ENCODE measurements around the gene ACSM5. TPM values are rescaled to one million over a fixed set of nuclear protein-coding genes. Genes with fewer than 3 reads are reported as not detected.

The ACSM5 gene
- total RNA-seq, 1 experiment from 2014 or later, result 0.17 TPM

DNA sequence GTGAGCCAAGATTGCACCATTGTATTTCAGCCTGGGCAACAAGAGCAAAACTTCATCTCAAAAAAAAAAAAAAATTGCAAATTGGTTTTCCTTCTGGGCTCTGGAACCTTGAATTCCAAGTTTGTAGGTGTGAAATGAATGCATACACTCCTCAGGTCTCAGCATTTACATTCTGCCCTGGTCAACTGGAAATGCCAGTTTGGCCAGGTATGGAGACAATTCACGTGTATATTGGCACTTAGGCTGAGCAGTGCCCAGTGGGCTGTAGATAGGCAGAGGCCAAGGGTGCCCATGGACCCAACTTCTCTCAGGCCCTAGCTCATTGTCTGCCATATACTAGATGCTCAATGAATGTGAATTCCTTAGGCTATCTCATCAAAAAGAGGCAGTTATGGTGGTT, 20.5 kb upstream of the ACSM5 start:
- TF ChIP-seq MXD4 (CRISPR knock-in tag; IDR thresholded peaks at IDR 0.05; ENCODE audit: borderline replicate concordance) (no peak), NFE2L1 (CRISPR knock-in tag; IDR thresholded peaks at IDR 0.05) (no peak), MAX (CRISPR knock-in tag; IDR thresholded peaks at IDR 0.05) (no peak), PRRX2 (CRISPR knock-in tag; IDR thresholded peaks at IDR 0.05) (no peak), CREB1 (CRISPR knock-in tag; IDR thresholded peaks at IDR 0.05) (no peak), TEAD4 (CRISPR knock-in tag; IDR thresholded peaks at IDR 0.05) (no peak), ZNF532 (CRISPR knock-in tag; IDR thresholded peaks at IDR 0.05; ENCODE audit: borderline replicate concordance) (no peak), TEAD1 (CRISPR knock-in tag; IDR thresholded peaks at IDR 0.05) (no peak), RORB (CRISPR knock-in tag; IDR thresholded peaks at IDR 0.05) (no peak), CREM (CRISPR knock-in tag; IDR thresholded peaks at IDR 0.05) (no peak), ELF4 (CRISPR knock-in tag; IDR thresholded peaks at IDR 0.05; ENCODE audit: low read depth) (no peak)
- TF ChIP-seq, protein P1, sequence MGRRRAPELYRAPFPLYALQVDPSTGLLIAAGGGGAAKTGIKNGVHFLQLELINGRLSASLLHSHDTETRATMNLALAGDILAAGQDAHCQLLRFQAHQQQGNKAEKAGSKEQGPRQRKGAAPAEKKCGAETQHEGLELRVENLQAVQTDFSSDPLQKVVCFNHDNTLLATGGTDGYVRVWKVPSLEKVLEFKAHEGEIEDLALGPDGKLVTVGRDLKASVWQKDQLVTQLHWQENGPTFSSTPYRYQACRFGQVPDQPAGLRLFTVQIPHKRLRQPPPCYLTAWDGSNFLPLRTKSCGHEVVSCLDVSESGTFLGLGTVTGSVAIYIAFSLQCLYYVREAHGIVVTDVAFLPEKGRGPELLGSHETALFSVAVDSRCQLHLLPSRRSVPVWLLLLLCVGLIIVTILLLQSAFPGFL (CRISPR knock-in tag; IDR thresholded peaks at IDR 0.05; ENCODE audit: borderline replicate concordance), result no peak
- peaks cover 12% of the 10 kb centered on the region for H3K4me1 Mint-ChIP-seq
- H3K9me3 Mint-ChIP-seq, result no peaks in the 10 kb centered on the region
- DNase-seq (ENCODE audit: low spot score) (no peak), ATAC-seq (no peak)
- no peak overlapping the region for H3K4me3 Mint-ChIP-seq
- H3K27me3 Mint-ChIP-seq (ENCODE audit: low read depth), result no peaks in the 10 kb centered on the region
- ChIA-PET CTCF (no interaction called here), POLR2A (interaction anchor here (0.7 kb wide), 1 partner anchor 558 kb away, joined by 5 read pairs; no protein-coding TSS in a partner anchor)
- H3K27ac Mint-ChIP-seq, result no peak overlapping the region
- H3K36me3 Mint-ChIP-seq, result no peaks in the 10 kb centered on the region

DNA sequence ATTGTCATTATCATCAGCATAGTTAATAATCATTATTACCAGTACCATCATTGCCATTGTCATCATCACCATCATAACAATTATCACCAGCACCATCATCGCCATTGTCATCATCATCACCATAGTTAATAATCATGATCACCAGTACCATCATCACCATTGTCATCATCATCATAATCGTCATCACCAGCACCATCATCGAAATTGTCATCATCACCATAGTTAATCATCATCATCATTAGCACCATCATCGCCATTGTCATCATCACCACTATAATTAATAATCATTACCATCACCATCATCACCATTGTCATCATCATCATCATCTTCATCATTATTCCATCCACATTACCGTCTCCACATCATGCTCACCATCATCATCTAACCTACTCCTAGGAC, 18.3 kb upstream of the ACSM5 start:
- H3K27me3 Mint-ChIP-seq (ENCODE audit: low read depth), result no peaks in the 10 kb centered on the region
- DNase-seq (ENCODE audit: low spot score) (no peak), ATAC-seq (no peak)
- no peak overlapping the region for H3K4me3 Mint-ChIP-seq
- CTCF ChIA-PET, result no interaction called here
- H3K9me3 Mint-ChIP-seq, result no peaks in the 10 kb centered on the region
- POLR2A ChIA-PET, result no interaction called here
- no peak overlapping the region for H3K27ac Mint-ChIP-seq
- H3K36me3 Mint-ChIP-seq, result no peaks in the 10 kb centered on the region
- peaks cover 12% of the 10 kb centered on the region for H3K4me1 Mint-ChIP-seq
- TF ChIP-seq MXD4 (CRISPR knock-in tag; IDR thresholded peaks at IDR 0.05; ENCODE audit: borderline replicate concordance) (no peak), NR2C2 (CRISPR knock-in tag; IDR thresholded peaks at IDR 0.05) (no peak), ZNF423 (CRISPR knock-in tag; IDR thresholded peaks at IDR 0.05) (no peak), ATF3 (CRISPR knock-in tag; conservative IDR thresholded peaks at IDR 0.05) (no peak), AFF4 (CRISPR knock-in tag; IDR thresholded peaks at IDR 0.05; ENCODE audit: borderline replicate concordance) (no peak), TEAD1 (CRISPR knock-in tag; IDR thresholded peaks at IDR 0.05) (no peak), ZNF396 (CRISPR knock-in tag; IDR thresholded peaks at IDR 0.05; ENCODE audit: borderline replicate concordance) (no peak), RELA (CRISPR knock-in tag; IDR thresholded peaks at IDR 0.05; ENCODE audit: borderline replicate concordance) (no peak), RORB (CRISPR knock-in tag; IDR thresholded peaks at IDR 0.05) (no peak), ZNF532 (CRISPR knock-in tag; IDR thresholded peaks at IDR 0.05; ENCODE audit: borderline replicate concordance) (no peak), FOXK1 (CRISPR knock-in tag; IDR thresholded peaks at IDR 0.05) (no peak), TEAD4 (CRISPR knock-in tag; IDR thresholded peaks at IDR 0.05) (no peak), ESRRA (CRISPR knock-in tag; IDR thresholded peaks at IDR 0.05; ENCODE audit: borderline replicate concordance) (no peak)
- TF ChIP-seq, protein P2, sequence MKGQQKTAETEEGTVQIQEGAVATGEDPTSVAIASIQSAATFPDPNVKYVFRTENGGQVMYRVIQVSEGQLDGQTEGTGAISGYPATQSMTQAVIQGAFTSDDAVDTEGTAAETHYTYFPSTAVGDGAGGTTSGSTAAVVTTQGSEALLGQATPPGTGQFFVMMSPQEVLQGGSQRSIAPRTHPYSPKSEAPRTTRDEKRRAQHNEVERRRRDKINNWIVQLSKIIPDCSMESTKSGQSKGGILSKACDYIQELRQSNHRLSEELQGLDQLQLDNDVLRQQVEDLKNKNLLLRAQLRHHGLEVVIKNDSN (CRISPR knock-in tag; IDR thresholded peaks at IDR 0.05), result no peak

Data from WTC11 (cell line).